ENCODE data around the gene NXPE3. TPM values are rescaled to one million over a fixed set of nuclear protein-coding genes. Genes with fewer than 3 reads are reported as not detected.
A peak's percentile ranks its signal among the peaks of the same experiment; 100 is the strongest.

Gene NXPE3
- total and polyA plus RNA-seq, 10 of the 15 experiments (the other 5 are each of a cell fraction or from before 2014, with no cell fraction given), result 2.0 to 8.7 (median 5.2) TPM

GRCh38 chr3:101791778-101792177 lies 12.8 kb downstream of the NXPE3 start:
- H3K9me3 ChIP-seq (replicated peaks; ENCODE audit: control insufficient read depth, insufficient read depth, low read length), result peaks cover 15% of the 10 kb centered on the region
- CTCF ChIA-PET, result interaction anchor here (0.8 to 4.2 kb wide), 10 partner anchors 11 to 437 kb away, joined by 3 to 36 read pairs (median 4); partner anchors contain the start of genes CEP97, NXPE3 and ZBTB11
- peaks cover 5% of the 10 kb centered on the region for H3K4me1 ChIP-seq (ENCODE audit: control insufficient read depth, insufficient read depth, low read length)
- peak; percentile 97 for FAIRE-seq
- no peak overlapping the region for H3K4me3 ChIP-seq
- POLR2A ChIA-PET, result interaction anchor here (0.6 to 0.9 kb wide), 3 partner anchors 13 to 115 kb away, joined by 3 read pairs; partner anchors contain the start of genes NXPE3 and ZBTB11
- H3K79me2 ChIP-seq (ENCODE audit: control insufficient read depth, insufficient read depth, low read length), result no peaks in the 10 kb centered on the region
- no peaks in the 10 kb centered on the region for H3K27me3 ChIP-seq (replicated peaks in 1 of 2; ENCODE audit: control insufficient read depth in 2 of 2, insufficient read depth in 2 of 2, low read length in 1 of 2)
- RAD21 ChIA-PET (ENCODE audit: unreplicated experiment), result interaction anchor here (0.7 to 1.8 kb wide), 14 partner anchors 11 to 434 kb away, joined by 3 to 10 read pairs (median 5); partner anchors contain the start of genes CEP97 and NXPE3
- no TSS peak for BruUV-seq (replicated peaks)
- H4K20me1 ChIP-seq (ENCODE audit: control insufficient read depth, insufficient read depth), result no peaks in the 10 kb centered on the region
- peak; percentile 91 for DNase-seq (ENCODE audit: low read depth, low spot score)
- H3K4me2 ChIP-seq (ENCODE audit: control insufficient read depth, insufficient read depth), result peak overlapping the region; percentile 26
- ATAC-seq, result peak; percentile 99
- SMC1A ChIA-PET (ENCODE audit: uncharacterized antibody, unreplicated experiment), result interaction anchor here (0.6 to 3.0 kb wide), 14 partner anchors 11 to 437 kb away, joined by 3 to 18 read pairs (median 5); partner anchors contain the start of gene CEP97
- no peak overlapping the region for H2AFZ ChIP-seq (ENCODE audit: control insufficient read depth, low read depth, low read length)
- peak overlapping the region; percentile 53 for H3K27ac ChIP-seq (ENCODE audit: control insufficient read depth, insufficient read depth)
- H3K9ac ChIP-seq (ENCODE audit: control insufficient read depth, insufficient read depth, low read length), result no peak overlapping the region
- under 1% methylated on average over 4 of the region's 4 CpGs for WGBS (ENCODE audit: insufficient coverage, insufficient replicate concordance, low lambda C conversion rate, missing lambda C conversion rate)
- in situ Hi-C loops (cut with MboI), result no loop called here
- peaks cover 0 to 2% of the 10 kb centered on the region in 2 experiments; a peak in 3 of 4 replicates for H3K36me3 ChIP-seq (ENCODE audit: control insufficient read depth in 2 of 2, insufficient read depth in 2 of 2, low read length in 1 of 2)
- intact Hi-C loops (cut with micrococcal nuclease; ENCODE audit: unreplicated experiment), result no loop called here
- TF ChIP-seq ZZZ3 (IDR thresholded peaks at IDR 0.05; ENCODE audit: control insufficient read depth, insufficient read length, low read depth) (no peak), JUNB (IDR thresholded peaks at IDR 0.05) (peak; percentile 24; the same call in 1 of the 2 replicates), EGR1 (IDR thresholded peaks at IDR 0.05; ENCODE audit: borderline replicate concordance in 1 of 2, low read depth in 2 of 2, low read length in 2 of 2) (no peak), USF1 (IDR thresholded peaks at IDR 0.05; ENCODE audit: borderline replicate concordance, extremely low read length, insufficient read depth, low read depth, low read length) (no peak), MTA3 (IDR thresholded peaks at IDR 0.05; ENCODE audit: borderline replicate concordance, low read length) (peak; percentile 76; the same call in 1 of the 2 replicates), KAT2A (conservative IDR thresholded peaks at IDR 0.05; ENCODE audit: control insufficient read depth, low read depth, low read length) (no peak), MAX (IDR thresholded peaks at IDR 0.05; ENCODE audit: low read depth, low read length) (no peak), FOXM1 (IDR thresholded peaks at IDR 0.05; ENCODE audit: low read depth, low read length) (peak; percentile 73), ZBTB11 (CRISPR knock-in tag; IDR thresholded peaks at IDR 0.05) (no peak), WRNIP1 (IDR thresholded peaks at IDR 0.05; ENCODE audit: borderline replicate concordance, low read depth, low read length) (no peak), MLLT1 (IDR thresholded peaks at IDR 0.05) (peak; percentile 93), CTCF (IDR thresholded peaks at IDR 0.05 in 2 of 3, conservative IDR thresholded peaks at IDR 0.05 in 1 of 3; ENCODE audit: control insufficient read depth in 2 of 3, extremely low read depth in 1 of 3, insufficient read depth in 1 of 3, low read depth in 3 of 3, low read length in 3 of 3) (no peak), CBX5 (IDR thresholded peaks at IDR 0.05; ENCODE audit: low read depth) (peak; percentile 97), SMAD1 (IDR thresholded peaks at IDR 0.05; ENCODE audit: low read depth, partially characterized antibody) (no peak)
